Measurements from ENCODE around the gene NDUFA7.

GRCh38 chr19:8305798-8306197 lies 15.4 kb downstream of the NDUFA7 start:
- TF ChIP-seq, protein P1, sequence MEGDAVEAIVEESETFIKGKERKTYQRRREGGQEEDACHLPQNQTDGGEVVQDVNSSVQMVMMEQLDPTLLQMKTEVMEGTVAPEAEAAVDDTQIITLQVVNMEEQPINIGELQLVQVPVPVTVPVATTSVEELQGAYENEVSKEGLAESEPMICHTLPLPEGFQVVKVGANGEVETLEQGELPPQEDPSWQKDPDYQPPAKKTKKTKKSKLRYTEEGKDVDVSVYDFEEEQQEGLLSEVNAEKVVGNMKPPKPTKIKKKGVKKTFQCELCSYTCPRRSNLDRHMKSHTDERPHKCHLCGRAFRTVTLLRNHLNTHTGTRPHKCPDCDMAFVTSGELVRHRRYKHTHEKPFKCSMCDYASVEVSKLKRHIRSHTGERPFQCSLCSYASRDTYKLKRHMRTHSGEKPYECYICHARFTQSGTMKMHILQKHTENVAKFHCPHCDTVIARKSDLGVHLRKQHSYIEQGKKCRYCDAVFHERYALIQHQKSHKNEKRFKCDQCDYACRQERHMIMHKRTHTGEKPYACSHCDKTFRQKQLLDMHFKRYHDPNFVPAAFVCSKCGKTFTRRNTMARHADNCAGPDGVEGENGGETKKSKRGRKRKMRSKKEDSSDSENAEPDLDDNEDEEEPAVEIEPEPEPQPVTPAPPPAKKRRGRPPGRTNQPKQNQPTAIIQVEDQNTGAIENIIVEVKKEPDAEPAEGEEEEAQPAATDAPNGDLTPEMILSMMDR (IDR thresholded peaks at IDR 0.05), result no peak
- TF ChIP-seq POLR2A (IDR thresholded peaks at IDR 0.05), result no peak
- no peak for TF ChIP-seq POLR2AphosphoS5 (IDR thresholded peaks at IDR 0.05)
